ENCODE measurements around the gene SPACA4.

GRCh38 chr19:48565090-48565489 lies 41.5 kb upstream of the SPACA4 start:
- no peak for TF ChIP-seq CTCF (IDR thresholded peaks at IDR 0.05)
- no peak for TF ChIP-seq ZFX (IDR thresholded peaks at IDR 0.05; ENCODE audit: borderline replicate concordance)
